Central memory CD8-positive, alpha-beta T cell (primary cell): Measurements from ENCODE around the gene URB2.

Source experiments
- ATAC-seq: fragments of 150-1000 bp; cut with Tn5 transposase; replicated peaks from 2 replicates; pipeline ENCODE4 v1.10.0; 2022; ENCODE audit warnings: mild to moderate bottlenecking, moderate FRiP score, moderate number of reproducible peaks; ENCODE audit not compliant: poor library complexity, severe bottlenecking; ENCODE audit errors: extremely low read depth
- DNase-seq, 2 donors: peaks; one replicate each; pipeline ENCODE4 v3.0.0; 2021; ENCODE audit warnings: low spot score in 2 of 2
- H3K27ac Mint-ChIP-seq: one replicate; pipeline ENCODE4 v1.8.0; 2022; ENCODE audit warnings: low read depth, mild to moderate bottlenecking, moderate library complexity, mixed read lengths
- H3K27me3 Mint-ChIP-seq: one replicate; pipeline ENCODE4 v1.8.0; 2022; ENCODE audit warnings: mixed read lengths
- H3K36me3 Mint-ChIP-seq: one replicate; pipeline ENCODE4 v1.8.0; 2022; ENCODE audit warnings: mild to moderate bottlenecking, moderate library complexity, mixed read lengths; ENCODE audit not compliant: insufficient read depth
- H3K4me1 Mint-ChIP-seq: one replicate; pipeline ENCODE4 v1.8.0; 2022; ENCODE audit warnings: mixed read lengths
- H3K4me3 Mint-ChIP-seq: one replicate; pipeline ENCODE4 v1.8.0; 2022; ENCODE audit warnings: mild to moderate bottlenecking, moderate library complexity, mixed read lengths
- H3K9me3 Mint-ChIP-seq: one replicate; pipeline ENCODE4 v1.8.0; 2022; ENCODE audit warnings: mixed read lengths

The URB2 gene

DNA sequence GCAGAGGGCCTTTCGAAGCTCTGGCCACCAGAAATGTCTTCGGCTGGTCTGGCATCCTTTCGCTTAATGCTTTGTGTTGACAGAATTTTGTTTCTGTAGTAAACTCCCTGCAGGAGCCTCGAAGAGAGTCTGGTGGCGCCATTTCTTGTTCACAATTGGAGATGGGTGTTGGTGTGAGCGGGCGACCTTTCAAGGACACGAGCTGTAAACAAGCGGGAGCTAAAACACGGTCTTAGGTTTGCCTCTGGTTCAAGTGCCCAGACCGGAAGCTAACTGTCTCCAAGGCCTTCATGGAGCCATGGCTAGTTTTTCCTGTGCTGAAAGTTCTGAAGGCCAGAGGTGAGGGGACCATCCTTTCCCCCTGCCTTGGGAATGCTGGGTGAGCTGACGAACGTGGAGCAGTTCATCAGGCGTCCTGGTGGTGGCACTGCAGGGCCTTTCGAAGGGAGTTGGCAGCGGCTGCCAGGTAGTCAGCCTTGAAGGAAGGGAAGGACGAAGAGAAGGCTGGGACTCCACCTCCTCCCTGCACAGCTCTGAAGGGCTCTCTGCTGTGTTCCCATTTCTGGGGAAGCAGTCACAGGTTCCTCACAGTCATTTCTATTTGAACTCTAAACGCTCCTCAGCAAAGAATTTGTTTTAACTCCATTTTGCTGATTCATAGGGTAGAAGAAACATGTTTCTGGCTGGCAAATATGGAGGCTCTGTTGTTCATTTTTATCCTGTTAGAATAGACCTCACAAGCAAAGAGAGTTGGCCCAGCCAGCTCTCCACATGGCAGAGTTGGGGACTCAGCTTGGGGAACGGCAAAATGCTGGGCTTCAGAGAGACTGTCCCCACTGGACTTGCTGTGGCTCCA, 35.2 kb downstream of the URB2 start:
- peak; percentile 29 to 61 for DNase-seq
- Mint-ChIP-seq H3K9me3 (no peaks in the 10 kb centered on the region), H3K4me1 (peaks cover 6% of the 10 kb centered on the region), H3K36me3 (peaks cover 20% of the 10 kb centered on the region), H3K27ac (no peak overlapping the region), H3K4me3 (no peak overlapping the region), H3K27me3 (no peaks in the 10 kb centered on the region)
- ATAC-seq = no peak

- peaks cover 6% of the 10 kb centered on the region for H3K4me1 Mint-ChIP-seq
- no peak overlapping the region for H3K27ac Mint-ChIP-seq
- peaks cover 20% of the 10 kb centered on the region for H3K36me3 Mint-ChIP-seq
- no peaks in the 10 kb centered on the region for H3K27me3 Mint-ChIP-seq
- no peaks in the 10 kb centered on the region for H3K9me3 Mint-ChIP-seq
- DNase-seq (no peak), ATAC-seq (no peak)
- H3K4me3 Mint-ChIP-seq = no peak overlapping the region
Measured at GRCh38 chr1:229661897-229662296, 35.9 kb downstream of the URB2 start.

DNA sequence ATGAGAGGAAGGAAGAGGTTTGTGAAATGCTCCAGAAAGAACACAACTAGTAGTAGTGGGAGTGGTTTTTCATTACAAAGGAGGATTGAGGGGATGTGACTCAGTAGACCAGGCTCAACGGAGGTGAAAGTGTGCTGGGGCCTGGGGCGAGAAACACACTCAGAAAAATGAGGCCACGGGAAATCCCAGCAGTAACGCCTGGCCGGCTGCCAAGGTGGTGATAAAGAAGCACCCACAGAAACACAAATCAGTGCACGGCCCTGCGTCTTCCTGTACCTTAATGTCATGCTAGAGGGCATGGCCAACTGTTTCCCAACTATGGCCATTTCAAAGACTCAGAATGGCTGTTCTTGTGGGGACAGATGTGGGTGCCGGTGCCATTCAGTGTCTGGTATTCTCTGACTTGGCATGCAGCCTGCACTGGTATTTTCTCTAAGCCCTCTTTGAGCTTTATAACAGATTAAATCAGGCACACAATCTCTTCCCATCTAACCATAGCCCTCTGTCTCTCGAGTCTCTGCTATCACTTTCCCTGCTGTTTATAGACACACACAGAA, 38.2 kb downstream of the URB2 start:
- Mint-ChIP-seq H3K4me1 (peaks cover 6% of the 10 kb centered on the region), H3K27ac (no peak overlapping the region), H3K27me3 (no peaks in the 10 kb centered on the region), H3K9me3 (no peaks in the 10 kb centered on the region), H3K36me3 (peaks cover 9% of the 10 kb centered on the region), H3K4me3 (no peak overlapping the region)
- ATAC-seq = peak; percentile 70
- DNase-seq = peak; percentile 44 to 49

GRCh38 chr1:229665912-229666558, 40.0 kb downstream of the URB2 start:
- no peak overlapping the region for H3K4me3 Mint-ChIP-seq
- peaks cover 4% of the 10 kb centered on the region for H3K36me3 Mint-ChIP-seq
- H3K27me3 Mint-ChIP-seq = no peaks in the 10 kb centered on the region
- peaks cover 5% of the 10 kb centered on the region for H3K4me1 Mint-ChIP-seq
- DNase-seq = no peak
- no peak overlapping the region for H3K27ac Mint-ChIP-seq
- H3K9me3 Mint-ChIP-seq = no peaks in the 10 kb centered on the region
- ATAC-seq = no peak

DNA sequence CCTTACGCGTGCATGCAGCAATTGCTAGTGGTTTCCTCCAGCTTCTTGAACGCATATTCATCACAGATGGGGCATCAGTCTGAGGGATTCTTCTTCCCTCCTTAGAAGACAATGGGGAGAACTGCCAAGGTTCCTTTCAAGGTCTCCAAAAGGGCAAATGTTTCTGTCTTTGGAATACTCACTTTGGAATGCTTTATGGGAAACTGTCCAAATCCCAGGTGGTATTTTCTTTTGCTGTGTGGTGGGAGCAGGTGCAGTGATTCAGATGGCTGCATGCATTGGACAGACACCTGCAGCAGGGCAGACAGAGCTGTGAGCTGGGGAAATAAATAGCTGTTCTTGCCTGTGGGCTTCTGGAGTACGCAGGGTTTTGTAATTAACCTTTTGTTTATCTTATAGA, 40.5 kb downstream of the URB2 start:
- no peak overlapping the region for H3K27ac Mint-ChIP-seq
- no peaks in the 10 kb centered on the region for H3K27me3 Mint-ChIP-seq
- no peak for ATAC-seq
- no peaks in the 10 kb centered on the region for H3K9me3 Mint-ChIP-seq
- H3K36me3 Mint-ChIP-seq = peaks cover 2% of the 10 kb centered on the region
- DNase-seq = no peak
- H3K4me3 Mint-ChIP-seq = no peak overlapping the region
- no peaks in the 10 kb centered on the region for H3K4me1 Mint-ChIP-seq

GRCh38 chr1:229669333-229669732, 43.3 kb downstream of the URB2 start:
- Mint-ChIP-seq H3K36me3 (no peaks in the 10 kb centered on the region), H3K27ac (no peak overlapping the region), H3K9me3 (no peaks in the 10 kb centered on the region), H3K27me3 (no peaks in the 10 kb centered on the region), H3K4me1 (no peaks in the 10 kb centered on the region), H3K4me3 (no peak overlapping the region)
- no peak for ATAC-seq
- no peak for DNase-seq

DNA sequence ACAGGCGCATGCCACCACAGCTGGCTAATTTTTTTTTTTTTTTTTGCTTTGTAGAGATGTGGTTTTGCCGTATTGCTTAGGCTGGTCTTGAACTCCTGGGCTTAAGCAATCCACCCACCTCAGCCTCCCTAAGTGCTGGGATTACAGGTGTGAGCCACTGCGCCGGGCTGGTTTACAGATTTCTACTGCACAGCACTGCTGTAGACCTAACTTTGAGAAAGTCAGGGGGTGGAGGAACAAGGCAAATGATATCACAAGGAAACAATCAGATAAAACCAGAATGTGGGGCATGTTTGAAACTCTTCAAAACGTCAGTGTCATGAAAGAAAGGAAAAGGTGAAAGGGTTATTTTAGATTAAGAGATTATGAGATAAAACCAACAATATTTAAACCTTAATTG, 45.3 kb downstream of the URB2 start:
- Mint-ChIP-seq H3K27ac (no peak overlapping the region), H3K36me3 (no peaks in the 10 kb centered on the region), H3K4me3 (no peak overlapping the region), H3K4me1 (no peaks in the 10 kb centered on the region), H3K9me3 (no peaks in the 10 kb centered on the region), H3K27me3 (no peaks in the 10 kb centered on the region)
- DNase-seq = no peak
- ATAC-seq = no peak

DNA sequence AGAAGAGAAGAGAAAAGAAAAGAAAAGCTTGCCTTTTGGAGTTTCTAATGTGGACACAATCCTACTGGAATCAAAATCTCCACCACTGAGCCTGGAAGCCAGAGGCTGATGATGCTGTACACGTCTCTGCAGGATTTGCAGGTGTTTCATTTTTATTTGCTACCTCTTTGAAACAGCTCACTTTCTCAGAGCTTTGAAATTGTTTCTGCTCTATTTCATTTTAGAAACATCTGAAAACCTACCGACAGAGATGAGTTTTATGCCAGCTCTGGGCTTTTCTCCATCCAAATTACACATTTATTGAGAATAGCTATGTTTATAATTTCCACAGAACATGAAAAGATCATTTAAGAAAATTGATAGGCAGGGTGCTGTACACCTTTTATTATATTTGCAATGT, 46.2 kb downstream of the URB2 start:
- no peak overlapping the region for H3K4me3 Mint-ChIP-seq
- no peaks in the 10 kb centered on the region for H3K27me3 Mint-ChIP-seq
- ATAC-seq = no peak
- no peaks in the 10 kb centered on the region for H3K4me1 Mint-ChIP-seq
- H3K27ac Mint-ChIP-seq = no peak overlapping the region
- no peaks in the 10 kb centered on the region for H3K36me3 Mint-ChIP-seq
- H3K9me3 Mint-ChIP-seq = no peaks in the 10 kb centered on the region
- no peak for DNase-seq

GRCh38 chr1:229674042-229674441, 48.0 kb downstream of the URB2 start:
- no peaks in the 10 kb centered on the region for H3K36me3 Mint-ChIP-seq
- H3K27ac Mint-ChIP-seq = no peak overlapping the region
- no peak overlapping the region for H3K4me3 Mint-ChIP-seq

DNA sequence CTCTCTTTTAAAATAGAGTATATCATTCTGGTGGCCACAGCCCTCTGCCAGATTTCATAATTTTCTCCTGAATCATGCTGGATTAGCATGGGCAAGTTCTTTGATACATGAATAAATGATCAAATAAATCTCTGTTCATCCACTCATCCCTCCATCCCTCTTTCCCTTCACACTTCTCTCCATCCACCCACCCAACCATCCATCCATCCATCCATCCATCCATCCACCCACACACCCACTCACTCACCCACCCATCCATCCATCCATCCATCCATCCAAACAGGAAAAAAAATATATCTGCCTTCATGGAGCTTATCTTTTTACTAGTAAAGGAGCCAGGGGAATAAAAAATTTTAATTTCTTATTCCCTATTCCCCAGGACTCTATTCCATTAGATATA, 49.3 kb downstream of the URB2 start:
- Mint-ChIP-seq H3K27ac (no peak overlapping the region), H3K9me3 (no peaks in the 10 kb centered on the region), H3K36me3 (no peaks in the 10 kb centered on the region), H3K27me3 (no peaks in the 10 kb centered on the region), H3K4me3 (no peak overlapping the region), H3K4me1 (no peaks in the 10 kb centered on the region)
- no peak for ATAC-seq
- DNase-seq = no peak

More at GRCh38 chr1:229674042-229674441, 48.0 kb downstream of the URB2 start:
- ATAC-seq (no peak), DNase-seq (no peak)
- Mint-ChIP-seq H3K27me3 (no peaks in the 10 kb centered on the region), H3K4me1 (no peaks in the 10 kb centered on the region), H3K9me3 (no peaks in the 10 kb centered on the region)

DNA sequence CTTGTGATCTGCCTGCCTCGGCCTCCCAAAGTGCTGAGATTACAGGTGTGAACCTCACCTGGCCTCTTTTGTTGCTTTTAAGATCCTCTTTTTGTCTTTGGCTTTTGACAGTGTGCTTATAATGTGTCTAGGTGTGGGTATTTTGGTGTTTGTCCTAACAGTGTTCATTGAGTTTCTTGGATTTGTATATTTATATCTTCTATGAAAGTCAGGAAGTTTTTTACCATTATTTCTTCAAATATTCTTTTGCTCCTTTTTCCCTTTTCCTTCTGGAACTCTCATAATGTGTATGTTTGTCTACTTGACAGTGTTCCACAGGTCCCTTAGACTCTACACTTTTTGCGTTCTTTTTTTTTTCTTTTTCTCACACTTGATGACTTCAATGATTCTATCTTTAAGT, 59.1 kb downstream of the URB2 start:
- no peak overlapping the region for H3K27ac Mint-ChIP-seq
- H3K9me3 Mint-ChIP-seq = peaks cover 11% of the 10 kb centered on the region
- no peak for ATAC-seq
- no peak overlapping the region for H3K4me3 Mint-ChIP-seq
- no peak for DNase-seq
- peaks cover 51% of the 10 kb centered on the region for H3K27me3 Mint-ChIP-seq
- H3K4me1 Mint-ChIP-seq = no peaks in the 10 kb centered on the region
- H3K36me3 Mint-ChIP-seq = peaks cover 3% of the 10 kb centered on the region

DNA sequence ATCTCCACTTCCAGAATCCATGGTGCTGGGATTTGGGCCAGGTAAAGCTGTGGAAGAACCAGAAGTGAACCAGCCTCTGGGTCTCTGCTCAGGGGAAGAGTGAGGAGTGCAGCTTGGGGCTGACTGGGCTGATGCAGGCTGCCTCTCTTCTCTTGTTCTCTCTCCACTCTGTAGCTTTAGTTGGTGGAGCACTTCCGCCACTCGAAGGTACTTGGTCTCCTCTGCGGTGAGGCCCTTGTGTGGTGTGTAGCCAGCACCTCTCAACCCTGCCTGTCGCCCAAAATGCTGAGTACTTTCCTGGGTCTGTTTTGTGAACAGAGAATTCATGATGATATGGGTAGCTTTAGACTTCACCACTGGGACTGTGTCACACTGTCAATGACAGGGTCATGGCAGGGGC, 63.2 kb downstream of the URB2 start:
- Mint-ChIP-seq H3K27me3 (peaks cover 29% of the 10 kb centered on the region), H3K36me3 (peaks cover 3% of the 10 kb centered on the region), H3K9me3 (peaks cover 11% of the 10 kb centered on the region), H3K4me1 (peaks cover 27% of the 10 kb centered on the region), H3K27ac (no peak overlapping the region), H3K4me3 (no peak overlapping the region)
- DNase-seq (no peak), ATAC-seq (no peak)

DNA sequence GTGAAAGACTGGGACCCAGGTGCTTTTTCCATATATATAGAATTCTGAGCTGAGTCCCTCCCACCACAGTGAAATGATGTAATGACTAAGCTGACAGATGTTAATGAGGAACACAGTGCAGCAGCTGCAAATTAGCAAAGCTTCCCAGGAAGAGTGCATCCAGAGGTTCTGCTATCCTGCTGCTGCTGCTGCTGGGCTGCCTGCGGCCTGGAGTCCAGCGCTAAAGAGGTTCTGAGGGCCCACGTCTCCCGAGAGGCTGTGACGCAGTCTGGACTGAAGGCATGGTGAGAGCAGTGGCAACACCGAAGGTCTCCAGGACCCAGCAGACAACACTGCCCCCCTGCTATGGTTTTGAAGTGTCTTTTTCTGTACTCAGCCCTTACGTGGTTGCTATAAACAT, 63.9 kb downstream of the URB2 start:
- Mint-ChIP-seq H3K9me3 (peaks cover 9% of the 10 kb centered on the region), H3K4me1 (peaks cover 27% of the 10 kb centered on the region), H3K36me3 (peaks cover 3% of the 10 kb centered on the region), H3K27ac (no peak overlapping the region), H3K4me3 (no peak overlapping the region), H3K27me3 (peaks cover 26% of the 10 kb centered on the region)
- DNase-seq (no peak), ATAC-seq (no peak)
